Fibroblast of villous mesenchyme (primary cell): ENCODE results near the gene IARS1. TPM values are rescaled to one million over a fixed set of nuclear protein-coding genes. Genes with fewer than 3 reads are reported as not detected.

Experiments used
- DNase-seq: peaks from one replicate; pipeline ENCODE4 v3.0.0-alpha.2; 2010; ENCODE audit warnings: low read depth
- H3K4me3 ChIP-seq: 2 replicates; pipeline ENCODE4 v1.5.1; 2011; ENCODE audit warnings: low read depth, mild to moderate bottlenecking, low read length
- total RNA-seq: library from RNA; depleted of rRNA; stranded (reverse); fragments of >200 nt; gene quantifications from 2 replicates; pipeline ENCODE4 v1.2.3, GENCODE V29; 2012
- TF ChIP-seq, protein P1 (sequence below): IDR thresholded peaks from 2 replicates; pipeline ENCODE4 v1.5.1; 2012; ENCODE audit warnings: low read depth, mild to moderate bottlenecking, low read length; ENCODE audit not compliant: insufficient read depth

IARS1 gene
- total RNA-seq, 1 donor, result 377 TPM

DNA sequence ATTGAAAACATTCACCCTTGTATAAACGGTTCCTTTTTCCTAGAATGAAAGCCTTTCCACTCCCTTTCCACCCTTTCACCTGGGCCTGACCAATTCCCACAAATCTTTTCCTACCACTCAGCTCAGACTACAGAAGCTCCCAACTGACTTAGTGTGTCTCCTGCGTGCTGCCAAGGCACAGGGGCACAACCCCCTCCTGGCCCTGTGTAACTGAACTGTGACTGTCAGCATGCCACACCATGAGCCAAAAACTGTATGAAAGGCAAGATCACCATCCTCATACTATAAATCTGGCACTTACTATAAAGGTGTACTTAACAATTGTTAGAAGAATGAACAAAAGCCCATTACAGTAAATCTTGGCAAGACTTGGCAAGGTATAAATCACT, 20.1 kb upstream of the IARS1 start:
- DNase-seq, result no peak
- TF ChIP-seq, protein P1, sequence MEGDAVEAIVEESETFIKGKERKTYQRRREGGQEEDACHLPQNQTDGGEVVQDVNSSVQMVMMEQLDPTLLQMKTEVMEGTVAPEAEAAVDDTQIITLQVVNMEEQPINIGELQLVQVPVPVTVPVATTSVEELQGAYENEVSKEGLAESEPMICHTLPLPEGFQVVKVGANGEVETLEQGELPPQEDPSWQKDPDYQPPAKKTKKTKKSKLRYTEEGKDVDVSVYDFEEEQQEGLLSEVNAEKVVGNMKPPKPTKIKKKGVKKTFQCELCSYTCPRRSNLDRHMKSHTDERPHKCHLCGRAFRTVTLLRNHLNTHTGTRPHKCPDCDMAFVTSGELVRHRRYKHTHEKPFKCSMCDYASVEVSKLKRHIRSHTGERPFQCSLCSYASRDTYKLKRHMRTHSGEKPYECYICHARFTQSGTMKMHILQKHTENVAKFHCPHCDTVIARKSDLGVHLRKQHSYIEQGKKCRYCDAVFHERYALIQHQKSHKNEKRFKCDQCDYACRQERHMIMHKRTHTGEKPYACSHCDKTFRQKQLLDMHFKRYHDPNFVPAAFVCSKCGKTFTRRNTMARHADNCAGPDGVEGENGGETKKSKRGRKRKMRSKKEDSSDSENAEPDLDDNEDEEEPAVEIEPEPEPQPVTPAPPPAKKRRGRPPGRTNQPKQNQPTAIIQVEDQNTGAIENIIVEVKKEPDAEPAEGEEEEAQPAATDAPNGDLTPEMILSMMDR, result no peak
- no peak overlapping the region for H3K4me3 ChIP-seq

DNA sequence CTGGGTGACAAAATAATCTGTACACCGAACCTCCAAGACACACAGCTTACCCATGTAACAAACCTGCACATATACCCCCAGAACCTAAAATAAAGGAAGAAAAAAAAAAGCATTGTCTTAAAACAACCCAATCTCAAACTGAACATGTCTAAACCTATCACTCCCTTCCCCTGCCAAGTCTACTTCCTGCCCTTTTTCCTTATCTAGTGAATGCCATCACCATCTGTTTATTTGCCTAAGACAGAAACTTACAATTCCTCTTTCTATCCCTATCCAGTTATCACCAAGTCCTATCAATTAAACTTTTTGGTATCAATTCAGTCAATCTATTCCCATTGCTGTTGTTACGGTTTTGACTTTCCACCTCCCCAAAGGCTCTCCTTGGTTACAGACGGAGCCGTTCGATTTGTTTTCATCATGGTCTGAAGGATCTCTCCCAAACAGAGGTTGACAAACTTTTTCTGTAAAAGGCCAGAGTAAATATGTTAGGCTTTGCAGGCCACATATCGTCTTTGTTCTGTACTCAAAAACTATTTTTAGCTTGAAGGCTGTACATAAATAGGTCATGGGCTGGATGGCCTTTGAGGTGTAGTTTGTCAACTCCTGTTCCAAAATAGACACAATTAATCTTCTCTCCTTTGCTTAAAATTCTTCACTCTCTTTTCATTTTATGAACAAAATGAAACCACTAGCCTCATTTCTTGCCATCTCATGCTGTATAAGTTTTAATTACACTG, 19.6 kb upstream of the IARS1 start:
- TF ChIP-seq, protein P1, result no peak
- H3K4me3 ChIP-seq, result no peak overlapping the region
- no peak for DNase-seq

DNA sequence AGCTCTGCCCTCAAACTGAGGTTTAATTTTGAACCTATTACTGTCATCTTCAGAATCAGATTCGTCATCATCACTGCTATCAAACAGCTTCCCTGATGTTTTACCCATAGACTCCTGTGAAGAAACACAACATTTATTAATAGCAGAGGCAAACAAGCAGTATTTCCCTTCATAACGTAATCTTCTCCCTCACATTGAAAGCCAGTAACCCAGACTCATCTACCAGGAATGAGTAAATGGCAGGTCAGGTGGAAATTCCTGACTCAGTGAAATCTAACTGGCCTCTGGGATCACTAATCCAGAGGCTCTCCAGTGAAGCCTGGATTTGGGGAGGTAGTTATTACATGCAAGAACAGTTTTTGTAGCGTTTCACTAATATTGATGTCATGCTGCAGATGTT, 17.1 kb upstream of the IARS1 start:
- no peak overlapping the region for H3K4me3 ChIP-seq
- TF ChIP-seq, protein P1, result no peak
- no peak for DNase-seq

DNA sequence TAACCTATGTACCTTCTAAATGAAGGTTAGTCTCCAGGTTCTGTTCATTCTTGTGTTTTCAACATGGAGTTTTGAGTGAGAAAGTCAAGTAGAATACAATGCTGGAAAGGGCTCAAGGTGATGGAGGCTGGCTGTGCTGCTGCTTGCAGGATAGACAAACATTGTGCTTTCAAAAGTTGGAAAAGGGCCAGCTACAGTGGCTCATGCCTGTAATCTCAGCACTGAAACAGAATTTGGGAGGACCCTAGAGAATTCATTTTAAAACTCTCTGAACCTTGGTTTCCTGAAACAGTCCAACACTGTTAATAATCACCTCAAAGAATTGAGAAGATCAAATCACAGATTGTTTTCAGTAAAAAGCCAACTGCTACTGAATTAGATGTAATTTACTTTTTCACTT, 15.4 kb upstream of the IARS1 start:
- H3K4me3 ChIP-seq, result no peak overlapping the region
- TF ChIP-seq, protein P1, result no peak
- DNase-seq, result no peak

DNA sequence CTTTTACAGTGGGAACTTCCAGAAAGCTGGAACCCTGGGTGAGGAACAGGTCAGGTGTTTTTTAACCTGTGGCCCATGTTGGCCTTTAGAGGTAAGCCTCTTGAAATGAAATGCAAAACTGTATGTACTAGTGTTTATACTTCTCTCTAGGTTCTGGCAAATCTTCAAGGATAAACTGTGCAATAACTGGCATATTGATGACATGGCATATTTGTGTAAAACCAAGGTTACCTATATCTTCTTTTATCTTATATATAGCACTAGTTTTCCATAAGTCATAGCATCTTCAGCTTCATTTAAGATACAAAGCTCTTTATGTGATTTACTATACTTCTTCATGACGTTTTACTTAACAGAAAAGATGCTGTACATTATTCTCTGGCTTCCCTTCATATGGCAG, 7.4 kb upstream of the IARS1 start:
- no peak overlapping the region for H3K4me3 ChIP-seq
- TF ChIP-seq, protein P1, result no peak
- DNase-seq, result no peak

DNA sequence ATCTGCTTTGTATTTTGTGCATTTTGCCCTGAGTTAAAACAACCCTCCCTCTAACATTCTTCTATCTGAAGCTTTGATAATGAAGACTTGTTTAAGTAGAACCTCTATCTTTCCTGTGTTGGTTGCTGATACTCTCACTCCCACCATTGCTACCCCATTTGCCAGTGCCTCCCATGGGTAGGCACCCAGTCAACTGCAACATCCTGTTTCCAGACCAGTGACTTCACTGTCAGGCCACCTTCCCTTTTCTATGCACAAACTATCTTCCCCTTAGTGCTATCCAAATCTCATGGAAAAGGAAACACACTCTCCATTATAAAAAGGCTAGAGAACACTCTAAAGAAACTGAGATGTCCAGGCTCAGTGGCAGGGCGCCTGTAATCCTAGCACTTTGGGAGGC, 5.6 kb upstream of the IARS1 start:
- TF ChIP-seq, protein P1, result no peak

DNA sequence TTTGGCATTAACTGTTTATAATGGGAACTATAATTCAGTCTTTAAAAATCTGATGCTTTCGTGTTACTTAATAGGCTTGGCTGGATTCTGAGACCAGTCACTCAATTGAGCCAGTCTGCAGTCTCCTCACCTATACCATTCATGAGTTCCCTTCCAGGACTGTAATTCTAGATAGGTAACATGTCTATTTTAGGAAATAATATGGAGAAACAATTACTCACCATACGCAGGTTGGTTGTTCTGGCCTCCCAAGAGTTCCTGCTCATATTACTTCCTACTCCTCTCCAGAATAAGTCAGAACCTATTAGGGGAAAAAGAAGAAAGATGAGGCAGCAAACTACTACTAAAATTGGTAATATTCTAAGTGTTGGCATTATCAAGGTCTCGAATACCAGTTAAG, 4.5 kb upstream of the IARS1 start:
- no peak overlapping the region for H3K4me3 ChIP-seq
- TF ChIP-seq, protein P1, result no peak
- DNase-seq, result no peak

More for the DNA sequence above, 5.6 kb upstream of the IARS1 start:
- H3K4me3 ChIP-seq, result no peak overlapping the region
- no peak for DNase-seq
